ENCODE results near the gene BMP7. TPM values are rescaled to one million over a fixed set of nuclear protein-coding genes. Genes with fewer than 3 reads are reported as not detected.

Gene BMP7
- total and polyA plus RNA-seq, 12 donors, result 0.72 to 19.2 (median 4.1) TPM

GRCh38 chr20:57134804-57135203, 131.6 kb downstream of the BMP7 start:
- no peak for TF ChIP-seq CTCF (IDR thresholded peaks at IDR 0.05)
- no peaks in the 10 kb centered on the region for H3K36me3 ChIP-seq
- no peak for DNase-seq
- intact Hi-C loops (cut with DNase I), result no loop called here
- no peaks in the 10 kb centered on the region for H3K4me1 ChIP-seq
- H3K9me3 ChIP-seq, result no peaks in the 10 kb centered on the region
- no peak for ATAC-seq
- H3K27me3 ChIP-seq, result peaks cover 0 to 12% (median 0%) of the 10 kb centered on the region in 7 donors
- no peak overlapping the region for H3K4me3 ChIP-seq
- 91 to 92% methylated on average over 4 of the region's 4 CpGs for WGBS, 2 donors
- no peak overlapping the region for H3K27ac ChIP-seq

GRCh38 chr20:57133926-57134650, 132.4 kb downstream of the BMP7 start:
- no peaks in the 10 kb centered on the region for H3K36me3 ChIP-seq
- H3K27ac ChIP-seq, result no peak overlapping the region
- no peak overlapping the region for H3K4me3 ChIP-seq
- ATAC-seq (no peak), DNase-seq (no peak)
- H3K4me1 ChIP-seq, result no peaks in the 10 kb centered on the region
- peaks cover 0 to 12% (median 0%) of the 10 kb centered on the region in 7 donors for H3K27me3 ChIP-seq
- intact Hi-C loops (cut with DNase I), result no loop called here
- no peak for TF ChIP-seq CTCF (IDR thresholded peaks at IDR 0.05)
- 51 to 63% methylated on average over 14 of the region's 14 CpGs for WGBS, 2 donors
- H3K9me3 ChIP-seq, result no peaks in the 10 kb centered on the region

GRCh38 chr20:57131601-57132391, 134.6 kb downstream of the BMP7 start:
- WGBS, 2 donors, result 79 to 90% methylated on average over 13 of the region's 13 CpGs
- H3K36me3 ChIP-seq, result no peaks in the 10 kb centered on the region
- no peaks in the 10 kb centered on the region for H3K9me3 ChIP-seq
- H3K4me3 ChIP-seq, result no peak overlapping the region
- no peak for ATAC-seq
- peaks cover 0 to 12% (median 0%) of the 10 kb centered on the region in 7 donors for H3K27me3 ChIP-seq
- no peak for DNase-seq
- no peak for TF ChIP-seq CTCF (IDR thresholded peaks at IDR 0.05)
- peaks cover 0 to 6% (median 0%) of the 10 kb centered on the region in 9 donors for H3K4me1 ChIP-seq
- no peak overlapping the region for H3K27ac ChIP-seq
- intact Hi-C loops (cut with DNase I), result no loop called here

- no peak overlapping the region for H3K4me3 ChIP-seq
- 86 to 89% methylated on average over 10 of the region's 10 CpGs for WGBS, 2 donors
- H3K27me3 ChIP-seq, result peaks cover 0 to 15% (median 0%) of the 10 kb centered on the region in 7 donors
- DNase-seq, result no peak
- H3K4me1 ChIP-seq, result peaks cover 0 to 6% (median 0%) of the 10 kb centered on the region in 9 donors
- intact Hi-C loops (cut with DNase I), result no loop called here
- no peak for ATAC-seq
- H3K9me3 ChIP-seq, result no peaks in the 10 kb centered on the region
- H3K36me3 ChIP-seq, result no peaks in the 10 kb centered on the region
- H3K27ac ChIP-seq, result no peak overlapping the region
- TF ChIP-seq CTCF (IDR thresholded peaks at IDR 0.05), result no peak
These were observed 135.4 kb downstream of the BMP7 start for GRCh38 chr20:57131077-57131476.
